SU-DHL-6 (cell line): ENCODE results near the gene DEDD.

Experiments
- EZH2phosphoT487 ChIP-seq: fragments of 200-600 bp; sonication (generic), shearing (Covaris generic); conservative IDR thresholded peaks from 2 replicates; pipeline ENCODE4 v1.6.1; 2018; ENCODE audit warnings: mild to moderate bottlenecking, antibody characterized with exemption, low read length, moderate library complexity, mixed read lengths
- TF ChIP-seq, protein P1 (sequence below): fragments of 200-600 bp; sonication (generic); IDR thresholded peaks from one replicate; pipeline ENCODE4 v1.5.1; 2017; ENCODE audit warnings: antibody characterized with exemption, mild to moderate bottlenecking, low read length, moderate library complexity; ENCODE audit not compliant: insufficient read depth, poor library complexity, severe bottlenecking

DNA sequence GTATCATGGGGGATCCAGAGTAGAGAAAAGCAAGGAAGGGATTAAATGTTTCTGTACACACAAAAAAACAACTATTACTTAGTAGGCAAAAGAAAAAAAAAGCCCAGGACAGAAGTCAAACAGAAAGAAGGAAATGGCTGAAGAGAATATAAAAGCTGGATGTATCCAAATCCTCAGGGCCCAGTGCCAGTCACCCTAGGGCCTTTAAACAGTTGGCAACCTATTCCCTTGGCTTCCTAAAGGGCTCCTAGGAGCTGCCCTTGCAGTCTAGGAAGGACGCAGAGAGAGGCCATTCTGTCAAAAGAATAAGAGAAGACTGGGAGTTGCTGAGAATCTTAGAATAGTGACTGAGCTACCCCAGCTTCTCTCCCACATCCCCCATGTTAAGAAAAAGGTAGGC, 39.9 kb upstream of the DEDD start:
- TF ChIP-seq, protein P1, sequence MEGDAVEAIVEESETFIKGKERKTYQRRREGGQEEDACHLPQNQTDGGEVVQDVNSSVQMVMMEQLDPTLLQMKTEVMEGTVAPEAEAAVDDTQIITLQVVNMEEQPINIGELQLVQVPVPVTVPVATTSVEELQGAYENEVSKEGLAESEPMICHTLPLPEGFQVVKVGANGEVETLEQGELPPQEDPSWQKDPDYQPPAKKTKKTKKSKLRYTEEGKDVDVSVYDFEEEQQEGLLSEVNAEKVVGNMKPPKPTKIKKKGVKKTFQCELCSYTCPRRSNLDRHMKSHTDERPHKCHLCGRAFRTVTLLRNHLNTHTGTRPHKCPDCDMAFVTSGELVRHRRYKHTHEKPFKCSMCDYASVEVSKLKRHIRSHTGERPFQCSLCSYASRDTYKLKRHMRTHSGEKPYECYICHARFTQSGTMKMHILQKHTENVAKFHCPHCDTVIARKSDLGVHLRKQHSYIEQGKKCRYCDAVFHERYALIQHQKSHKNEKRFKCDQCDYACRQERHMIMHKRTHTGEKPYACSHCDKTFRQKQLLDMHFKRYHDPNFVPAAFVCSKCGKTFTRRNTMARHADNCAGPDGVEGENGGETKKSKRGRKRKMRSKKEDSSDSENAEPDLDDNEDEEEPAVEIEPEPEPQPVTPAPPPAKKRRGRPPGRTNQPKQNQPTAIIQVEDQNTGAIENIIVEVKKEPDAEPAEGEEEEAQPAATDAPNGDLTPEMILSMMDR: no peak
- TF ChIP-seq EZH2phosphoT487: no peak
